Measurements from ENCODE around the gene ARHGAP32. TPM values are rescaled to one million over a fixed set of nuclear protein-coding genes. Genes with fewer than 3 reads are reported as not detected.

ARHGAP32 gene
- total RNA-seq, 1 donor from 2014 or later = 25.7 TPM

DNA sequence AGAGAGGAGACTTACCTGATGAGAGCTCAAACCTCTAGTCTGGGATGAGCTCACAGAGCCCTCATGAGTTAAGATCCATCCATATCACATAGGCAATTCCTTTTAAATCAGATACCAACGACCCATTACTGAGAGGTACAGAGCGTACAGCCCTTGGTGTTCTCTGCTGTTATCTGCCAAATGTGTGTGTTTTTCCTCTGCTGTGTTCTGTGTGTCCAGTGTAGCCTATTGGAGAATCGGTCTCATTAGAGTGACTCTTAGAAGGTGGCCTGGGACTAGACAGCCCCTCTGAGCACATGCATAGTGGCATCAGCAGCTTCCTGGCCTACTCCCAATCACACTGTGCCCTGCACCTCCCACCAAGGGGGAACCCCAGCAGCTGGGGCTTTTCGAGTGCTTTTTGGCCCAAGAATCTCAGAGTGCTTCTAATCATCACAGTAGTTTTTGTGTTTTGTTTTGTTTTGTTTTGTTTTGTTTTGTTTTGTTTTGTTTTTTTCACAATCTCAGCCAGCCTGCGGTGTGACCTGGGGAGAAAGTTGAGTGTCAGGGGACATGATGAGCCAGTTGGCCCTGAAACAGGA, 274.9 kb downstream of the ARHGAP32 start:
- Histone ChIP-seq H3K9me3 (no peaks in the 10 kb centered on the region), H3K27ac (no peak overlapping the region), H3K4me3 (no peak overlapping the region), H3K27me3 (no peaks in the 10 kb centered on the region), H3K4me1 (no peaks in the 10 kb centered on the region), H3K36me3 (no peaks in the 10 kb centered on the region)
- ATAC-seq (no peak), DNase-seq (no peak)
- intact Hi-C loops (cut with DNase I) = no loop called here
- TF ChIP-seq, protein P1, sequence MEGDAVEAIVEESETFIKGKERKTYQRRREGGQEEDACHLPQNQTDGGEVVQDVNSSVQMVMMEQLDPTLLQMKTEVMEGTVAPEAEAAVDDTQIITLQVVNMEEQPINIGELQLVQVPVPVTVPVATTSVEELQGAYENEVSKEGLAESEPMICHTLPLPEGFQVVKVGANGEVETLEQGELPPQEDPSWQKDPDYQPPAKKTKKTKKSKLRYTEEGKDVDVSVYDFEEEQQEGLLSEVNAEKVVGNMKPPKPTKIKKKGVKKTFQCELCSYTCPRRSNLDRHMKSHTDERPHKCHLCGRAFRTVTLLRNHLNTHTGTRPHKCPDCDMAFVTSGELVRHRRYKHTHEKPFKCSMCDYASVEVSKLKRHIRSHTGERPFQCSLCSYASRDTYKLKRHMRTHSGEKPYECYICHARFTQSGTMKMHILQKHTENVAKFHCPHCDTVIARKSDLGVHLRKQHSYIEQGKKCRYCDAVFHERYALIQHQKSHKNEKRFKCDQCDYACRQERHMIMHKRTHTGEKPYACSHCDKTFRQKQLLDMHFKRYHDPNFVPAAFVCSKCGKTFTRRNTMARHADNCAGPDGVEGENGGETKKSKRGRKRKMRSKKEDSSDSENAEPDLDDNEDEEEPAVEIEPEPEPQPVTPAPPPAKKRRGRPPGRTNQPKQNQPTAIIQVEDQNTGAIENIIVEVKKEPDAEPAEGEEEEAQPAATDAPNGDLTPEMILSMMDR (IDR thresholded peaks at IDR 0.05) = no peak

DNA sequence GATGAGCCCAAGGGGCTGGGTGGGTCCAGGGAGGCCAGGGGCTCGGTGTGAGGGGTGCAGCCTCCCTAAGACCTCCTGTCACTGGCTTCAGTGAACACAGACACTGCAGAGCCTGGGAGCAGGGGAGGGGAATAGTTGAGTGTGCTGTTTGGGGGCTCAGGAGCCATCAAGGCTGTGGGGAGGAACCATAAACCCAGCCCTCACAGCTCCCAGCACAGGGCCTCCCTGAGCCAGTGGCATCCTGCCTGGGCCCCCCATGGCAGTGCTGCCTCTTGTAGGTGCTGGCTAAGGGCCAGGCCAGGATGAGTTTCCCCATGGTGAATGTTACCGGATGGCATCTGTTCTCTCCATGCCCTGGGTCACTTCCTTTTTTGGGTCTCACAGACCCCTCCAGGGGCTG, 275.4 kb downstream of the ARHGAP32 start:
- Histone ChIP-seq H3K4me1 (no peaks in the 10 kb centered on the region), H3K4me3 (no peak overlapping the region), H3K27me3 (no peaks in the 10 kb centered on the region), H3K36me3 (no peaks in the 10 kb centered on the region), H3K27ac (no peak overlapping the region), H3K9me3 (no peaks in the 10 kb centered on the region)
- ATAC-seq (no peak), DNase-seq (no peak)
- TF ChIP-seq, protein P1 (IDR thresholded peaks at IDR 0.05) = no peak
- intact Hi-C loops (cut with DNase I) = no loop called here

DNA sequence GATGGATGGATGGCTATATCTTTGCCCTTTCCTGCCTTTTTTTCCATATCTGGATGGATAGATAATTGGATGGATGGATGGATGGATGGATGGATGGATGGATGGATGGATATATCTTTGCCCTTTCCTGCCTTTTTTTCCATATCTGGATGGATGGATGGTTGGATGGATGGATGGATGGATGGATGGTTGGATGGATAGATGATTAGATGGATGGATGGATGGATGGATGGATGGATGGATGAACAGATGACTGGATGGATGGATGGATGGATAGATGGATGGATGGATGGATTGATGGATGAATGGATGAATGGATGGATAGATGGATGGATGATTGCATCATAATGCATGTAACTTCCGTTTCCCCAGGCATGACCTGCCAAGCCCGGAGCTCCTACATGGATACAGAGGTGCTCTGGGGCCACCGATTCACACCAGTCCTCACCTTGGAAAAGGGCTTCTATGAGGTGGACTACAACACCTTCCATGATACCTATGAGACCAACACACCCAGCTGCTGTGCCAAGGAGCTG, 276.0 kb downstream of the ARHGAP32 start:
- Histone ChIP-seq H3K9me3 (no peaks in the 10 kb centered on the region), H3K36me3 (no peaks in the 10 kb centered on the region), H3K4me3 (no peak overlapping the region), H3K27ac (no peak overlapping the region), H3K27me3 (no peaks in the 10 kb centered on the region), H3K4me1 (no peaks in the 10 kb centered on the region)
- DNase-seq (no peak), ATAC-seq (no peak)
- TF ChIP-seq, protein P1 (IDR thresholded peaks at IDR 0.05) = no peak
- intact Hi-C loops (cut with DNase I) = no loop called here

DNA sequence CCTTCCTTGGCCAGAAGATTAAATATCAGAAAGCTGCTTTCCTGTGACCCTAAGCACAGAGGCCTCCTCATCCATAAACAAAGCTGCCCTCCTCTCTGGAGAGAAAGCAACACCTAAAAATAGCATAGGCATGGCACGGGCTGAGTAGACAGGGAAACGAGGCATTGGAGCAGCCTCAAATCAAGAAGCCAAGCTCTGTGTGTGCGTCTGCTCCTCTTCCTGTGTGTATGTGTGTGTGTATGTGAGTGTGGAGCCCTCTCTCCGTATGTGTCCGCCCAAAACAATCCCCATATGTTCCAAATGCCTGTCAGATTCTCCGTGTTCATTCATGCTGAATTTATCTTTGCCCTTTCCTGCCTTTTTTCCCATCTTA, 277.0 kb downstream of the ARHGAP32 start:
- Histone ChIP-seq H3K4me3 (no peak overlapping the region), H3K27me3 (no peaks in the 10 kb centered on the region), H3K27ac (no peak overlapping the region), H3K36me3 (no peaks in the 10 kb centered on the region), H3K4me1 (no peaks in the 10 kb centered on the region), H3K9me3 (no peaks in the 10 kb centered on the region)
- ATAC-seq (no peak), DNase-seq (no peak)
- TF ChIP-seq, protein P1 (IDR thresholded peaks at IDR 0.05) = no peak
- intact Hi-C loops (cut with DNase I) = no loop called here

Other genes starting within 250 kb of the ARHGAP32 start
- gene TP53AIP1, start 249.5 kb downstream of the ARHGAP32 start, total RNA-seq = not detected
- gene BARX2, start 183.5 kb upstream of the ARHGAP32 start, total RNA-seq = not detected